Middle frontal gyrus (tissue), 1 donor: ENCODE measurements around the gene MAGI2.

Source experiments
- DNase-seq: peaks from one replicate; pipeline ENCODE4 v3.0.0-alpha.2; 2015; ENCODE audit warnings: low spot score; ENCODE audit errors: extremely low spot score

The MAGI2 gene

GRCh38 chr7:79453558-79454360 is at the start of gene MAGI2:
Gene MAGI2, minus strand, starts transcription at chr7:79453667. Its CDS starts 347 bp downstream, at chr7:79453320.
- DNase-seq, result peak; percentile 52

- DNase-seq, result no peak
Observed at GRCh38 chr7:79502151-79502550, 48.7 kb upstream of the MAGI2 start.

- no peak for DNase-seq
Observed at GRCh38 chr7:79500759-79501158, 47.3 kb upstream of the MAGI2 start.

- no peak for DNase-seq
Observed at GRCh38 chr7:79497728-79498127, 44.3 kb upstream of the MAGI2 start.

- DNase-seq, result no peak
Observed at GRCh38 chr7:79495544-79496272, 42.2 kb upstream of the MAGI2 start.

- DNase-seq, result no peak
Observed at GRCh38 chr7:79494046-79494445, 40.6 kb upstream of the MAGI2 start.

- DNase-seq, result no peak
Observed at GRCh38 chr7:79489371-79489770, 35.9 kb upstream of the MAGI2 start.

GRCh38 chr7:79478386-79478785 is 24.9 kb upstream of the MAGI2 start:
- no peak for DNase-seq

GRCh38 chr7:79475455-79475854 is 22.0 kb upstream of the MAGI2 start:
- DNase-seq, result no peak

- DNase-seq, result no peak
Observed at GRCh38 chr7:79471699-79472098, 18.2 kb upstream of the MAGI2 start.

- DNase-seq, result no peak
Observed at GRCh38 chr7:79471283-79471682, 17.8 kb upstream of the MAGI2 start.

GRCh38 chr7:79465551-79465950 is 12.1 kb upstream of the MAGI2 start:
- DNase-seq, result no peak

- no peak for DNase-seq
Observed at GRCh38 chr7:79464051-79464450, 10.6 kb upstream of the MAGI2 start.

GRCh38 chr7:79462390-79462789 is 8.9 kb upstream of the MAGI2 start:
- no peak for DNase-seq

- DNase-seq, result no peak
Observed at GRCh38 chr7:79461660-79462059, 8.2 kb upstream of the MAGI2 start.

GRCh38 chr7:79459381-79459780 is 5.9 kb upstream of the MAGI2 start:
- no peak for DNase-seq

- no peak for DNase-seq
Observed at GRCh38 chr7:79458796-79459195, 5.3 kb upstream of the MAGI2 start.

GRCh38 chr7:79455173-79455790 is 1.8 kb upstream of the MAGI2 start:
- DNase-seq, result no peak

- no peak for DNase-seq
Observed at GRCh38 chr7:79454361-79454960, 994 bp upstream of the MAGI2 start.

- no peak for DNase-seq
Observed at GRCh38 chr7:79453266-79453557, 255 bp downstream of the MAGI2 start.

- DNase-seq, result no peak
Observed at GRCh38 chr7:79452495-79453265, 787 bp downstream of the MAGI2 start.
